ENCODE results near the gene VAV3.

DNA sequence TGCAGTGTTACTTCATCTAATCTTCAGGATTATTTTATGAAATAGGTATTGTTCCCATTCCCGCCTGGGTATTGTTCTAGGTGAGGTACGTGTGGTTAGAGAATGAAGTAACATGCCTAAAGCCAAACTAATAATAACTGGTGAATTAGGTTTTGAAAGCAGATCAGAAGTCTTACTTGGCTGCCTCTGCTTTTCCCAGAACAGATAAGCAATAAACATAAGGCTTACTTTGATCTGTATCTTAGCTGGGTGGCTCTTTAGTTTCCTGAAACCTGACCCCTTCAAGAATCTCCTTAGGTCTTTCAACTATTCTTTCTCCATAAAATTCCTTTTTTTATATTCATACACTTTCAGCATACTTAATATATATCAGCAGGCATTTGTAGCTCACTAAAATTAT, 65.3 kb downstream of the VAV3 start:
- TF ChIP-seq EP300 (IDR thresholded peaks at IDR 0.05) (no peak), POLR2AphosphoS5 (IDR thresholded peaks at IDR 0.05) (no peak), POLR2A (IDR thresholded peaks at IDR 0.05; ENCODE audit: low read depth) (no peak)
- TF ChIP-seq, protein P1, sequence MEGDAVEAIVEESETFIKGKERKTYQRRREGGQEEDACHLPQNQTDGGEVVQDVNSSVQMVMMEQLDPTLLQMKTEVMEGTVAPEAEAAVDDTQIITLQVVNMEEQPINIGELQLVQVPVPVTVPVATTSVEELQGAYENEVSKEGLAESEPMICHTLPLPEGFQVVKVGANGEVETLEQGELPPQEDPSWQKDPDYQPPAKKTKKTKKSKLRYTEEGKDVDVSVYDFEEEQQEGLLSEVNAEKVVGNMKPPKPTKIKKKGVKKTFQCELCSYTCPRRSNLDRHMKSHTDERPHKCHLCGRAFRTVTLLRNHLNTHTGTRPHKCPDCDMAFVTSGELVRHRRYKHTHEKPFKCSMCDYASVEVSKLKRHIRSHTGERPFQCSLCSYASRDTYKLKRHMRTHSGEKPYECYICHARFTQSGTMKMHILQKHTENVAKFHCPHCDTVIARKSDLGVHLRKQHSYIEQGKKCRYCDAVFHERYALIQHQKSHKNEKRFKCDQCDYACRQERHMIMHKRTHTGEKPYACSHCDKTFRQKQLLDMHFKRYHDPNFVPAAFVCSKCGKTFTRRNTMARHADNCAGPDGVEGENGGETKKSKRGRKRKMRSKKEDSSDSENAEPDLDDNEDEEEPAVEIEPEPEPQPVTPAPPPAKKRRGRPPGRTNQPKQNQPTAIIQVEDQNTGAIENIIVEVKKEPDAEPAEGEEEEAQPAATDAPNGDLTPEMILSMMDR (IDR thresholded peaks at IDR 0.05) = no peak
